Right ventricle myocardium superior (tissue), 1 donor: ENCODE measurements around the gene SGK1. TPM values are rescaled to one million over a fixed set of nuclear protein-coding genes. Genes with fewer than 3 reads are reported as not detected.
"Not testable (repeated sequence)": the region's sequence is repeated elsewhere in the genome, so short reads cannot be mapped to it uniquely, and the experiment has no call there.

ENCODE experiments used
- ATAC-seq: fragments of 200-7000 bp; cut with Tn5 transposase; one replicate; pipeline ENCODE4 v1.9.1; 2020; ENCODE audit warnings: mild to moderate bottlenecking; ENCODE audit not compliant: poor library complexity
- DNase-seq: peaks from one replicate; pipeline ENCODE4 v3.0.0-alpha.2; 2020
- intact Hi-C: fragments of 100-400 bp; cut with DNase I; formaldehyde crosslinking; loops from one replicate; pipeline ENCODE4 v1.11.2; 2022
- total RNA-seq: library from RNA; stranded (reverse); fragmentation: NEBNext Ultra II Directional; extraction: Animal tissue kit (Norgen Biotek cat#: 25700); gene quantifications from one replicate; pipeline ENCODE4 v1.2.1, GENCODE V29; 2021
- donor health status: DM: no; HTN: yes; CAD: no; lungs with severe emphysema.

SGK1 gene
- total RNA-seq, 1 donor from 2014 or later, result 23.6 TPM

DNA sequence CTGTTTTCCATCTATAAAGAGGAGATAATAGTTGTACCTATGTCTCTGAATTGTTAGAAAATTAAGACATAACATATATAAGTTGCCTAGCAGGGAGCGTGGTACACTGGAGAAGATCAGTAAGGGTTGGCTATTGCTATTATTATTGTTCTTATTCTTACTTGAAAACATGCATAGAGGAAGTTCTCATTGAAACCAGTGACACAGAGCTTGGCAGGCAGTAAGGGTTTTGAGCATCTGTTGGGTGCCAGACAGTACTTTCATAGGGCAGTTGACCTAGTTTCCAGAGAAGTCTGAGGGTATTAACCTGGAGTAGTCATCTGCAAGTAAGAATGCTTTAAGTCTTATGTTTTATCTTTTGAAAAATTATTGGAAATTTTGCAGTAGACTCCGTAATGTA is 13.3 kb upstream of the SGK1 start:
- intact Hi-C loops, result no loop called here

GRCh38 chr6:134330555-134330954 is 12.6 kb upstream of the SGK1 start:
- no peak for ATAC-seq
- intact Hi-C loops, result no loop called here
- DNase-seq, result no peak

More for the DNA sequence above, 13.3 kb upstream of the SGK1 start:
- no peak for DNase-seq
- ATAC-seq, result no peak

- ATAC-seq (no peak), DNase-seq (no peak)
- intact Hi-C loops, result no loop called here
These were observed 10.9 kb upstream of the SGK1 start for GRCh38 chr6:134328792-134329191.

- no peak for ATAC-seq
- intact Hi-C loops, result no loop called here
- DNase-seq, result no peak
These were observed 10.2 kb upstream of the SGK1 start for GRCh38 chr6:134328138-134328537.

DNA sequence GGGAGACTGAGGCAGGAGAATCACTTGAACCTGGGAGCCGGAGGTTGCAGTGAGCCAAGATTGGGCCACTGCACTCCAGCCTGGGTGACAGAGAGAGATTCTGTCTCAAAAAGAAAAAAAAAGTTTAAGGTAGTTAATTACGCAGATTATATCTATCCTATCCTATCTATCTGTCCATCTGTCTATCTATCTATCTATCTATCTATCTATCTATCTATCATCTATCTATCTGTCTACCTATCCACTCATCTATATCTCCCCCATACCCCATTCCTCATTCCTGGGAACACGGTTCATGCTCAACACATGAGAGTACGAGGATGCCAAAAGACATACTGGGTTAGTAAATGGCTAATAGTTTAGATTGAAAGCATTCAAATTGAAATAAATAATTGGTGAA is 8.3 kb upstream of the SGK1 start:
- ATAC-seq, DNase-seq, intact Hi-C loops: not testable (repeated sequence)

- ATAC-seq, result no peak
- intact Hi-C loops, result no loop called here
- DNase-seq, result no peak
These were observed 6.9 kb upstream of the SGK1 start for GRCh38 chr6:134324766-134325165.

DNA sequence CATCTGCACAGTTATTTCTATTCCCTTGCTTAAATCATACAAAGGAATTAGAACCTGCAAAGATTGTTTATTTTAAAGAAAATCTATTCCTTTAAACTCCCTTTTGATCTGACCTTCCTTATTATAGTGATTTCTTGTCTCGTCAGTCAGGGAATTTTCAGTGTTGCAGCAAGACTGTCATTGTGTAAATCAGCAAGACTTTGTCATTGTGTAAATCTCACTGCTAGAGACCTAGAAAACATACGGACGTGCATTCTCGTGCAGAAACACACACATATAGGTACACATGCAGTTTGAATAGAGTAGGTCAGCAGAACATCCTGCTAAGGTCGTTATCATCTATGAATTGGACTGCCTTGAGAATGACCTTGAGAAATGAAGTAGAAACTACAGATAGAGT is 6.2 kb upstream of the SGK1 start:
- ATAC-seq (no peak), DNase-seq (no peak)
- intact Hi-C loops, result no loop called here

DNA sequence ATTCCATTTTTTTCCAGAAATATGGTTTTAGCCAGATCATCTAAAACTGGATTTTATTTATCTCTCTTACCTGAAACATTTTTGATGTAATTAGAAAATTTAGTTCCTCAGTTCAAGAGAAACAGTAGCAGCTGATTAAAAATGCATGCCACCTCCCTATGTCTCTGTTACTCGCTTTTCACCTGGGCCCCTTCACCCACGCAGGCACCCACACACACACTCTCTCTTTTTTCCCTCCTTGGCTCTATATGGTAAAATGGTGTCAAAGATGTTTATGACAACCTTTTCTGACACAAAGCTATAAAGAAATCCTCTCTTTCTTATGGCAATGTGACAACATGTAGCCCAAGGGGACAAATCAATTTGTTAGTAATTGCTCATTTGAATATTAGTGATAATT is 5.8 kb upstream of the SGK1 start:
- DNase-seq, result no peak
- intact Hi-C loops, result no loop called here
- ATAC-seq, result no peak

DNA sequence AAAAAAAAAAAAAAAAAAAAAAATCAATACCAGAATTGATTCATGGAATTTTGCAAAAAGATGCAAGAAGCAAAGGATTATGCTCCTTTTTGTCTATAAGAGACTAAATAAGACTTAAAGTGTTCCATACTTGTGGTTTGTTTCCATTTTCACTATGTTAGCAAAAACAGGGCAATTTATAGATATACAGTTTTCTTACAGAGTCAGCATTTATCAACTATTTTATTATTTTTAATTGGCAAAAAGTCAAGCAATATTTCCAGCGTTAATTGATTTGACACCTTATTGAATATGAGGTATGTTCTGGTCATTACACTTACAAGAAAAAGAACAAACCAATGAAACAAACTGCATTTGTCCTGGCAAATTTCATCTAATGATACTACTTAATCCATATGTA is 5.4 kb upstream of the SGK1 start:
- DNase-seq, result no peak

DNA sequence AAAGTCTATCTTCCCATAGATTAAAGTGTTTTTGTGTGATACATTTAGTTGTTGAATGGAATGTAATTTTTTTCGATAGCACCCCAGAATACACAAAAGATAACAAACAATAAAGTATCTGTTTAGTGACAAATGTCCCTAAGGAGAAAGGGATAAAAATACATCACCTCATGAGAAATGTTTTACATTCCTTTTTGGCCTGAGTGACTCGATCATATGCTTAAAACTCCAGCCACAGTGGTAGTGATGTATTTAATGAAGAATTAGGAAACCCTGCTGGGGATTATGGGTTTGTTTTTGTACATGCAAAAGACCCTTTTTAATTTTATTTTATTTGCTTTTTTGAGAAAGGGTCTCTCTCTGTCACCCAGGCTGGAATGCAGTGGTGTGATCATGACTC is 4.3 kb upstream of the SGK1 start:
- ATAC-seq, result no peak
- intact Hi-C loops, result no loop called here
- no peak for DNase-seq

More for the DNA sequence above, 5.4 kb upstream of the SGK1 start:
- intact Hi-C loops, result no loop called here
- no peak for ATAC-seq

- no peak for ATAC-seq
These were observed 3.3 kb upstream of the SGK1 start for GRCh38 chr6:134321246-134321645.

GRCh38 chr6:134319686-134320085 is 1.8 kb upstream of the SGK1 start:
- DNase-seq, ATAC-seq, intact Hi-C loops: not testable (repeated sequence)

More at GRCh38 chr6:134321246-134321645, 3.3 kb upstream of the SGK1 start:
- no peak for DNase-seq
- intact Hi-C loops, result no loop called here

DNA sequence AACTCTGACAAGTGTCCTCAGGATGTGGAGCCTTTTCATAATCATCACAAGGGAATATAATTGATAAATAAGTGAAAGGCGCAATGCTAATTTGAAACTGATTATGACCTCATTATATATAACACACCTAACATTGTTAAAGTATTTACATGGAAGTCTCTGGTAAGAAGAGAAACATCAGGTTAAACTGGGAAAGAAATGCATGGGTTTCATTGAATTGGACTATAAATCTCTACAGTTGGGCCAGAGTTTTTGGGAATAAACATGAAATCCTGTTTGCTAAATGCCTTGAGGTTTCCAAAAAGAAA is 1.0 kb upstream of the SGK1 start:
- DNase-seq (no peak), ATAC-seq (no peak)
- intact Hi-C loops, result no loop called here

GRCh38 chr6:134318236-134318973 is 493 bp upstream of the SGK1 start:
- intact Hi-C loops, result no loop called here
- DNase-seq (no peak), ATAC-seq (no peak)

GRCh38 chr6:134316733-134317431 is 1.0 kb downstream of the SGK1 start:
- intact Hi-C loops, result no loop called here
- ATAC-seq, result no peak
- no peak for DNase-seq

GRCh38 chr6:134315974-134316441 is 1.9 kb downstream of the SGK1 start:
- DNase-seq (no peak), ATAC-seq (no peak)
- intact Hi-C loops, result no loop called here

GRCh38 chr6:134315189-134315588 is 2.7 kb downstream of the SGK1 start:
- ATAC-seq (no peak), DNase-seq (no peak)
- intact Hi-C loops, result no loop called here

DNA sequence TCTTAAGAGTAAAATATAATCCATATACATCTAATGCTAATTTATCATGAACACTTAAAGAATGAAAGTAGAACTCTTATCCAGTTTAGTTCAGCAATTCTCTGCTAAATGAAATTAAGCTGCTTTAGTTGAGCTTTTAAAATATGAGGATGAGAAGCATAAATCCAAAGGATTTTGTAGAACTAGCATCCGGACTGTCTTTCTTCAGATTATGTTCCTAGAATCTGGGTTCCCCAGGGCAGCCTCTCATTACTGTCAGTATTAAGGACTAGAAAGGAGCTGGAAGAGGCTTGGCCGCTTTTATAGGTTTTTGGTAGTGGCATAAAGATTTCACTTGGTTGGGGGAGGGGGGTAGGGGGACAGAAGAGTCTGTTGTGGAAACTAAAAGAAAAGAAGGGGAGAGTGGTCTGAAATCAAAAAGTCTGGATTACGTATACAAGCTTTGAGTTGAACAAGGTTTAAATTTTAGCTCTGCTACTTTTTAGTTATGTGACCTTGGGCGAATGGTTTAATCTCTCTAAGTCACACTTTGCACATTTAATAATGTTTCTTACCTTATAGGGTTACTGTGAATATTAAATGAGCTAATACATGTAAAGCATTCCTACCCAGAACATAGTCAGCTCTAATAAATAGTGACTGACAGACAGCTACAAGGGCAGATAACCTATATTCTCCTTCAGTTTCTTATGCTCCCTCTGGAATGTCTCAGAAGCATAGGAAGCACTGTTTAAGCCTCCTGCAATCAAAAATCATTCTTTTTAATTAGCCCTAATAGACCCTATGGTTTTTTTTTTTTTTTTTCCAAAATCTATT is 3.7 kb downstream of the SGK1 start:
- no peak for ATAC-seq
- DNase-seq, result no peak
- intact Hi-C loops, result no loop called here

GRCh38 chr6:134312038-134312660 is 5.8 kb downstream of the SGK1 start:
- ATAC-seq, result no peak
- no peak for DNase-seq
- intact Hi-C loops, result no loop called here
